OCI-LY1 (cell line): ENCODE measurements around the gene TMEM184A.

Experiments
- H2AFZ ChIP-seq: fragments of 200-600 bp; sonication (generic), shearing (Covaris generic); 2 replicates; pipeline ENCODE4 v1.6.0; 2014; ENCODE audit warnings: antibody characterized with exemption, mild to moderate bottlenecking, low read length
- H3F3A ChIP-seq: fragments of 200-600 bp; sonication (generic), shearing (Covaris generic); 2 replicates; pipeline ENCODE4 v1.6.0; 2014; ENCODE audit warnings: mild to moderate bottlenecking, antibody characterized with exemption, low read length, moderate library complexity; ENCODE audit not compliant: insufficient read depth
- H3K27ac ChIP-seq: fragments of 200-600 bp; sonication (generic); 2 replicates; pipeline ENCODE4 v1.5.1; 2014; ENCODE audit warnings: low read length, mixed run types, mild to moderate bottlenecking, low read depth; ENCODE audit not compliant: poor library complexity, severe bottlenecking
- H3K27me3 ChIP-seq: fragments of 200-600 bp; sonication (generic); 2 replicates; pipeline ENCODE4 v1.6.0; 2014; ENCODE audit warnings: antibody characterized with exemption, mild to moderate bottlenecking, low read length, moderate library complexity; ENCODE audit not compliant: insufficient read depth
- H3K36me3 ChIP-seq: fragments of 200-600 bp; sonication (generic); 2 replicates; pipeline ENCODE4 v1.6.1; 2014; ENCODE audit warnings: mild to moderate bottlenecking, antibody characterized with exemption, low read length, moderate library complexity, mixed read lengths; ENCODE audit not compliant: insufficient read depth
- H3K4me1 ChIP-seq: fragments of 200-600 bp; sonication (generic); 2 replicates; pipeline ENCODE4 v1.5.1; 2014; ENCODE audit warnings: mild to moderate bottlenecking, low read length, moderate library complexity; ENCODE audit not compliant: insufficient read depth, severe bottlenecking
- H3K4me2 ChIP-seq: fragments of 200-600 bp; sonication (generic), shearing (Covaris generic); 2 replicates; pipeline ENCODE4 v1.6.1; 2014; ENCODE audit warnings: low read length
- H3K4me3 ChIP-seq: fragments of 200-600 bp; sonication (generic); 2 replicates; pipeline ENCODE4 v1.5.1; 2014; ENCODE audit warnings: low read length, low read depth, mild to moderate bottlenecking, mixed read lengths; ENCODE audit not compliant: poor library complexity, severe bottlenecking
- H3K79me2 ChIP-seq: fragments of 200-600 bp; shearing (Covaris generic); 2 replicates; pipeline ENCODE4 v1.6.1; 2016; ENCODE audit warnings: mixed run types, low read length, mixed read lengths; ENCODE audit not compliant: insufficient read depth
- H3K9ac ChIP-seq: fragments of 200-600 bp; sonication (generic), shearing (Covaris generic); 2 replicates; pipeline ENCODE4 v1.6.1; 2014; ENCODE audit warnings: mild to moderate bottlenecking, low read length, mixed read lengths
- H3K9me2 ChIP-seq: fragments of 200-600 bp; sonication (generic), shearing (Covaris generic); 2 replicates; pipeline ENCODE4 v1.6.1; 2014; ENCODE audit warnings: low read depth, mild to moderate bottlenecking, low read length, mixed read lengths
- H3K9me3 ChIP-seq: fragments of 200-600 bp; shearing (Covaris generic); 2 replicates; pipeline ENCODE4 v1.6.1; 2014; ENCODE audit warnings: low read length, mixed read lengths
- H4K20me1 ChIP-seq: fragments of 200-600 bp; sonication (generic), shearing (Covaris generic); 2 replicates; pipeline ENCODE4 v1.6.0; 2016; ENCODE audit warnings: mild to moderate bottlenecking, low read length; ENCODE audit not compliant: insufficient read depth
- CTCF ChIP-seq: fragments of 200-600 bp; sonication (generic), shearing (Covaris generic); IDR thresholded peaks from 2 replicates; pipeline ENCODE4 v1.5.1; 2017; ENCODE audit warnings: mild to moderate bottlenecking, antibody characterized with exemption, low read length, moderate library complexity, mixed read lengths
- EZH2 ChIP-seq: fragments of 200-600 bp; sonication (generic), shearing (Covaris generic); IDR thresholded peaks from 2 replicates; pipeline ENCODE4 v1.8.0; 2017; ENCODE audit warnings: borderline replicate concordance, mixed run types, mild to moderate bottlenecking, antibody characterized with exemption, low read length, moderate library complexity, mixed read lengths

Gene TMEM184A

DNA sequence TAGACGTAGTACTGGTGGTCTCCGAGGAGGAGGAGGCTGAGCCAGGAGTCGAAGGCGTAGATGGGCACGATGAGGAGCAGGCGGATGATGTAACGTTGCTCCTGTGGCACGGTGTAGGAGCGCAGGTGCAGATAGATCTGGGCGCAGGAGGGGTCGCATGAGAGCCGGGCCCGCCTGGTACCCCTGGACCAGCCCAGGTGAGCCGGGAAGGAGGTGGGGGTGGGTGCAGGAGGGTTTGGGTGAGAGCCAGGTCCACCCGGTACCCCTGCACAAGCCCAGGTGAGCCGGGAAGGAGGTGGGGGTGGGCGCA, 5.2 kb downstream of the TMEM184A start:
- peaks cover 8% of the 10 kb centered on the region; the same call in 1 of the 2 replicates for H3K27me3 ChIP-seq
- no peak for TF ChIP-seq CTCF
- no peak for TF ChIP-seq EZH2
- H3K9me3 ChIP-seq: no peaks in the 10 kb centered on the region
- no peaks in the 10 kb centered on the region for H3K36me3 ChIP-seq
- H3K4me2 ChIP-seq: no peak overlapping the region
- H3K27ac ChIP-seq: no peak overlapping the region
- no peaks in the 10 kb centered on the region for H4K20me1 ChIP-seq
- H3K79me2 ChIP-seq: no peaks in the 10 kb centered on the region
- H2AFZ ChIP-seq: no peak overlapping the region
- no peaks in the 10 kb centered on the region for H3K9me2 ChIP-seq
- H3K9ac ChIP-seq: no peak overlapping the region
- H3K4me1 ChIP-seq: no peaks in the 10 kb centered on the region
- no peaks in the 10 kb centered on the region for H3F3A ChIP-seq
- H3K4me3 ChIP-seq: no peak overlapping the region

DNA sequence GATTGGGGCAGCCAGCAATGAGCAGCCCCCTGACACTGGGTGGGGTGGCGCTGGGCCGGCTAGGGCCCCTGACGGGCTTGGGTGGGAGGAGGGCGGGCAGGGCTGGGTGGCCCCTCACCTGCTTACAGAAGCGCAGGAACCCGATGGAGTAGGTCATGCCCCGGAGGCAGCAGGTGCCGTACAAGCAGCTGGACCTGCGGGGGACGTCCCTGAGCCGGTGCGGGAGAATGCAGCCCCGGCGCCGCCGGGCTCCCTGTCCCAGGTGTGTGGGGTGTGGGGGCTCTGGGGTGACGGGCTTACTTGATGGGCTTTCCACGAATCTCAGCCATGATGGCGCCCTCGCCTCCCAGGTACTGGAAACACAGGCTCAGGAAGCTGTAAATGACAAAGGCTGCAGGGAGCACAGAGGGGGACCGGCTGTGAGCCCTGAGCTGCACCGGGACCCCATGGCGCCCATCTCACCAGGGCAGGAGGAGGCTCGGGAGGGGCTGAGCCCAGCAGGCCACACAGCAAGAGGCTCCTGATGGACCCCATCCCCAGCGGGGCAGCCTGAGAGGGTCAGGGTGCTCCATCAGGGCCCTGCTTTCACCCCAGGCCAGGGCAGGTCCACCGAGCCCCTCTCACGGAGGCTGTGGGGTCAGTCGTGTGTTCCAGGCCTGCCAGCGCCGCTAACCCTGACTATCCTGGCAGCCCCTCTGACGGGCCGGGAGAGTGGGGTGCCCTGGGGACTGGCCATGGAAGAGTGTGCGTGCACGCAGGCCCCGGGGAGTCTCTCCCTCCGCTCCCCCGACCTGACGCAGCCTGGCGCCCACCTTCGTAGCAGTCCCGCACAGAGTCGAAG, 5.8 kb downstream of the TMEM184A start:
- H2AFZ ChIP-seq: no peak overlapping the region
- H3K36me3 ChIP-seq: no peaks in the 10 kb centered on the region
- no peak overlapping the region for H3K4me2 ChIP-seq
- TF ChIP-seq CTCF (no peak), EZH2 (no peak)
- no peak overlapping the region for H3K4me3 ChIP-seq
- H3F3A ChIP-seq: no peaks in the 10 kb centered on the region
- H3K9me3 ChIP-seq: no peaks in the 10 kb centered on the region
- H4K20me1 ChIP-seq: no peaks in the 10 kb centered on the region
- no peak overlapping the region for H3K9ac ChIP-seq
- H3K27me3 ChIP-seq: peaks cover 8% of the 10 kb centered on the region; the same call in 1 of the 2 replicates
- no peak overlapping the region for H3K27ac ChIP-seq
- H3K4me1 ChIP-seq: no peaks in the 10 kb centered on the region
- H3K79me2 ChIP-seq: no peaks in the 10 kb centered on the region
- no peaks in the 10 kb centered on the region for H3K9me2 ChIP-seq

- H3K4me1 ChIP-seq: no peaks in the 10 kb centered on the region
- no peak overlapping the region for H3K27ac ChIP-seq
- peaks cover 8% of the 10 kb centered on the region; the same call in 1 of the 2 replicates for H3K27me3 ChIP-seq
- H3K79me2 ChIP-seq: no peaks in the 10 kb centered on the region
- H3K9me3 ChIP-seq: no peaks in the 10 kb centered on the region
- no peaks in the 10 kb centered on the region for H4K20me1 ChIP-seq
- H3K4me3 ChIP-seq: no peak overlapping the region
- H3K9me2 ChIP-seq: no peaks in the 10 kb centered on the region
- 0 out of 2 replicates have a peak, but pooled peaks cover under 1% of the 10 kb centered on the region for H3K36me3 ChIP-seq
- no peak overlapping the region for H3K4me2 ChIP-seq
- no peak overlapping the region for H3K9ac ChIP-seq
- TF ChIP-seq CTCF (no peak), EZH2 (no peak)
- no peaks in the 10 kb centered on the region for H3F3A ChIP-seq
- no peak overlapping the region for H2AFZ ChIP-seq
Measured at GRCh38 chr7:1549357-1550004, 6.5 kb downstream of the TMEM184A start.
